ENCODE measurements around the gene GNAI1. TPM values are rescaled to one million over a fixed set of nuclear protein-coding genes. Genes with fewer than 3 reads are reported as not detected.

The GNAI1 gene
- total RNA-seq, 1 experiment from 2014 or later, result 19.8 TPM

- no peak for TF ChIP-seq CTCF (conservative IDR thresholded peaks at IDR 0.05; ENCODE audit: low read depth, low read length)
- no peak for TF ChIP-seq EZH2 (IDR thresholded peaks at IDR 0.05; ENCODE audit: borderline replicate concordance, low read depth, low read length, poor library complexity, severe bottlenecking)
- no peak for DNase-seq (ENCODE audit: low spot score)
- no TSS peak for BruUV-seq (replicated peaks)
- POLR2A ChIA-PET (ENCODE audit: low non-redundant PET), result no interaction called here
- CTCF ChIA-PET, result no interaction called here
- H3K36me3 ChIP-seq (ENCODE audit: insufficient read depth, low read length, poor library complexity, severe bottlenecking), result no peaks in the 10 kb centered on the region
- H3K9me3 ChIP-seq (ENCODE audit: low read depth, low read length, poor library complexity, severe bottlenecking), result no peaks in the 10 kb centered on the region
- intact Hi-C loops (cut with micrococcal nuclease; ENCODE audit: unreplicated experiment), result no loop called here
- H3K27me3 ChIP-seq (replicated peaks; ENCODE audit: insufficient read depth, low read depth, low read length, poor library complexity), result no peaks in the 10 kb centered on the region
- H3K4me3 ChIP-seq (ENCODE audit: low read depth, low read length, poor library complexity, severe bottlenecking), result no peak overlapping the region
- H3K4me1 ChIP-seq (ENCODE audit: insufficient read depth, low read length, poor library complexity, severe bottlenecking), result peaks cover 43% of the 10 kb centered on the region
- no peak overlapping the region for H3K27ac ChIP-seq (ENCODE audit: low read depth, low read length, poor library complexity, severe bottlenecking)
Measured at GRCh38 chr7:80145780-80146422, 11.3 kb downstream of the GNAI1 start.

- no peak for DNase-seq (ENCODE audit: low spot score)
- no peak overlapping the region for H3K27ac ChIP-seq (ENCODE audit: low read depth, low read length, poor library complexity, severe bottlenecking)
- POLR2A ChIA-PET (ENCODE audit: low non-redundant PET), result no interaction called here
- H3K4me3 ChIP-seq (ENCODE audit: low read depth, low read length, poor library complexity, severe bottlenecking), result no peak overlapping the region
- H3K36me3 ChIP-seq (ENCODE audit: insufficient read depth, low read length, poor library complexity, severe bottlenecking), result no peaks in the 10 kb centered on the region
- CTCF ChIA-PET, result no interaction called here
- H3K9me3 ChIP-seq (ENCODE audit: low read depth, low read length, poor library complexity, severe bottlenecking), result no peaks in the 10 kb centered on the region
- no TSS peak for BruUV-seq (replicated peaks)
- H3K4me1 ChIP-seq (ENCODE audit: insufficient read depth, low read length, poor library complexity, severe bottlenecking), result peaks cover 51% of the 10 kb centered on the region
- intact Hi-C loops (cut with micrococcal nuclease; ENCODE audit: unreplicated experiment), result no loop called here
- TF ChIP-seq CTCF (conservative IDR thresholded peaks at IDR 0.05; ENCODE audit: low read depth, low read length) (no peak), EZH2 (IDR thresholded peaks at IDR 0.05; ENCODE audit: borderline replicate concordance, low read depth, low read length, poor library complexity, severe bottlenecking) (no peak)
- no peaks in the 10 kb centered on the region for H3K27me3 ChIP-seq (replicated peaks; ENCODE audit: insufficient read depth, low read depth, low read length, poor library complexity)
Measured at GRCh38 chr7:80146545-80147182, 12.0 kb downstream of the GNAI1 start.

GRCh38 chr7:80147543-80148391 is 13.1 kb downstream of the GNAI1 start:
- intact Hi-C loops (cut with micrococcal nuclease; ENCODE audit: unreplicated experiment), result no loop called here
- no TSS peak for BruUV-seq (replicated peaks)
- Histone ChIP-seq H3K4me1 (ENCODE audit: insufficient read depth, low read length, poor library complexity, severe bottlenecking) (peaks cover 55% of the 10 kb centered on the region), H3K4me3 (ENCODE audit: low read depth, low read length, poor library complexity, severe bottlenecking) (no peak overlapping the region), H3K27ac (ENCODE audit: low read depth, low read length, poor library complexity, severe bottlenecking) (peak overlapping the region; percentile 26), H3K27me3 (replicated peaks; ENCODE audit: insufficient read depth, low read depth, low read length, poor library complexity) (no peaks in the 10 kb centered on the region), H3K36me3 (ENCODE audit: insufficient read depth, low read length, poor library complexity, severe bottlenecking) (no peaks in the 10 kb centered on the region), H3K9me3 (ENCODE audit: low read depth, low read length, poor library complexity, severe bottlenecking) (no peaks in the 10 kb centered on the region)
- peak; percentile 75 for DNase-seq (ENCODE audit: low spot score)
- POLR2A ChIA-PET (ENCODE audit: low non-redundant PET), result interaction anchor here (0.6 kb wide), 1 partner anchor 13 kb away, joined by 3 read pairs; the partner anchor contains the start of gene GNAI1
- CTCF ChIA-PET, result no interaction called here
- TF ChIP-seq EZH2 (IDR thresholded peaks at IDR 0.05; ENCODE audit: borderline replicate concordance, low read depth, low read length, poor library complexity, severe bottlenecking), result no peak
- no peak for TF ChIP-seq CTCF (conservative IDR thresholded peaks at IDR 0.05; ENCODE audit: low read depth, low read length)

Data from A673 (cell line).